Stromal cell of bone marrow (primary cell): ENCODE data around the gene PKM.
"Not testable (repeated sequence)": the region's sequence is repeated elsewhere in the genome, so short reads cannot be mapped to it uniquely, and the experiment has no call there.

Experiments
- DNase-seq: peaks from one replicate; pipeline ENCODE4 v3.0.0-alpha.2; 2012; ENCODE audit warnings: low read depth

The PKM gene

GRCh38 chr15:72231066-72231832, at the start of gene PKM:
Gene PKM, minus strand, starts transcription at chr15:72231190. Its CDS starts 12,093 bp downstream, at chr15:72219097.
- DNase-seq: peak; percentile 92

GRCh38 chr15:72280751-72281150, 49.8 kb upstream of the PKM start:
- DNase-seq: no peak

GRCh38 chr15:72278737-72279136, 47.7 kb upstream of the PKM start:
- no peak for DNase-seq

- no peak for DNase-seq
Measured at GRCh38 chr15:72276326-72276700, 45.3 kb upstream of the PKM start.

- DNase-seq: not testable (repeated sequence)
Measured at GRCh38 chr15:72275635-72276325, 44.8 kb upstream of the PKM start.

GRCh38 chr15:72272997-72273352, 42.0 kb upstream of the PKM start:
- DNase-seq: no peak

- peak; percentile 97 for DNase-seq
Measured at GRCh38 chr15:72272213-72272996, 41.4 kb upstream of the PKM start, which contains the start of gene PARP6. Gene PARP6, minus strand, starts transcription at chr15:72272554. Its CDS starts 5,077 bp downstream, at chr15:72267477.

- no peak for DNase-seq
Measured at GRCh38 chr15:72271895-72272212, 40.9 kb upstream of the PKM start.

GRCh38 chr15:72271221-72271620, 40.2 kb upstream of the PKM start:
- no peak for DNase-seq

- DNase-seq: no peak
Measured at GRCh38 chr15:72269739-72270138, 38.7 kb upstream of the PKM start.

GRCh38 chr15:72265031-72265430, 34.0 kb upstream of the PKM start:
- DNase-seq: no peak

GRCh38 chr15:72252663-72253299, 21.8 kb upstream of the PKM start:
- DNase-seq: no peak

GRCh38 chr15:72249142-72249810, 18.3 kb upstream of the PKM start:
- DNase-seq: no peak

GRCh38 chr15:72248514-72248913, 17.5 kb upstream of the PKM start:
- DNase-seq: no peak

- no peak for DNase-seq
Measured at GRCh38 chr15:72242775-72243370, 11.9 kb upstream of the PKM start.

GRCh38 chr15:72239652-72240051, 8.7 kb upstream of the PKM start:
- DNase-seq: no peak

- no peak for DNase-seq
Measured at GRCh38 chr15:72238586-72238985, 7.6 kb upstream of the PKM start.

- DNase-seq: no peak
Measured at GRCh38 chr15:72237853-72238224, 6.8 kb upstream of the PKM start.

- peak; percentile 99 for DNase-seq
Measured at GRCh38 chr15:72237029-72237852, 6.3 kb upstream of the PKM start.

GRCh38 chr15:72236381-72237003, 5.5 kb upstream of the PKM start:
- DNase-seq: no peak
